Lung microvascular endothelial cell (primary cell): Measurements from ENCODE around the gene MAP3K7CL. TPM values are rescaled to one million over a fixed set of nuclear protein-coding genes. Genes with fewer than 3 reads are reported as not detected.

ENCODE experiments used
- DNase-seq, 2 donors: peaks; one replicate each; pipeline versions ENCODE4 v3.0.0 to v3.0.0-alpha.2; 2010; ENCODE audit warnings: low read depth in 2 of 2
- total RNA-seq: library from RNA; depleted of rRNA; stranded (reverse); fragments of >200 nt; gene quantifications from 2 replicates; pipeline ENCODE4 v1.2.1, GENCODE V29; 2014

MAP3K7CL gene
- total RNA-seq, 1 donor from 2014 or later = 3.0 TPM

DNA sequence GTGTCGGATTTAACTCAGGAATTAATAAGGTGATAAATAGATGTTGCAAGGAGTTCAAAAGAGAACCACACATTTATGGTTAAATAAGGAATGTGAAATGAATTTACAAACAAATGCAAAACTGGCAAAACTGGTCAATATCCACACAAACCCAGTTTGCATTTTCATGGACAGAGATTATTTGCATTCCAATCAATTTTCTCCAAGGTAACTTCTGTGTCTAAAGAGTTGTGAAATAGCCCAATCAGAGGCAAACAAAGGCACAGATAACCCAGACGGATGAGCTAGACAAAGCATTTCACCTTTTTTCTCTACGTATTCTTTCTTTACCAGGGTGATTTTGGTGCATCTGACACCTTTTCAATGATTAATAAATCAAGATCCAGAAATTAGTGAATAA is 63.9 kb downstream of the MAP3K7CL start:
- no peak for DNase-seq

DNA sequence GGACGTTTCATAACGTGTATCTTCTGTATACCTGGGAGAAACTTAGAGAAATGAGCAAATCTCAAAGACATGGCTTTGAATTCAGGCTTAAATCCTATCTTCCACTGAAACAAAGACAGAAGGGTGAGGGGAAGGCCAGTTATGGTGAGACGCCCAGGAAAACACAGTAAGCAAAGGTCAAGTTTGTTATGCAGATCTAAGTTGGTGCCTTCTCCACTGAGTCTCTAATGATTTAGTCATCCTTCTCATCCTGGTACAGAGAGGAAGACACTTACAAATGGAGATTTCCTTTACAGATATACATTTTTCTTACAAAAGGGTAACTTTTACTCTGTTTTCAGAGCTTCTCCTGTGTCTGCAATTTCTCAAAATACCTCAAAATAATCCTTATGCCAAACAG is 64.4 kb downstream of the MAP3K7CL start:
- peak in 1 of 2 donors; percentile 70 for DNase-seq

DNA sequence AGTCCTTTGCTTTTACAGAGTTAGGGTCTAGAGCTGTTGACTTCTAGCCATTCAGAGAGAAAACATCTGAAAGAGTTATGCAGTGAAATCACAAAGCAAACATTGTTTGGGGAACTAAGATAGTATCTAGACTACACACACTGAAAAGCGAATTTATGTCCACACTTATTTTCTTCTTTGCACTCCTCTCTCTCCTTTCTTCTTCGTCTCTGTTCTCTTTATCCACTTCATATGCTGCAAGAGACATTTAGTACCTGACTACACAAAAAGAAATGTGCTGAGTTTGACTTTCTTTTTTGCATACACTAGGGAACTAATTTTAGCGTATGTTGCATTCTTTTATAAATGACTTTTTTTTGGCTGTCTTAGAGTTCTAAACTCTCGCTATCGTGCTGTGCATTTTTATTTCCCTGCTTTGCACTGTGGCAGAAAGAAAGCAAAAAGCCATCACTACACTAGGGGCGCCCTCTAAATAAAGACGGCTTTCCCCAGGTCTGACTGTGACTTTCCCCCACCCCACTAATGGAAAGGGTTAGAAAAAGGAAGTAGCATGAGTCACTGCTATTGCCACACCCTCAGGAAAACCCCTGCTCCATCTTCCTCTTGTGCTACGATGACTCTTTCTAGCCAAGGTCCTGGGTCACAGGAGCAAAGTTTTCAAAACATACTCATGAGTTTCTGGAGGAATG is 65.7 kb downstream of the MAP3K7CL start:
- DNase-seq = peak; percentile 88 to 95

DNA sequence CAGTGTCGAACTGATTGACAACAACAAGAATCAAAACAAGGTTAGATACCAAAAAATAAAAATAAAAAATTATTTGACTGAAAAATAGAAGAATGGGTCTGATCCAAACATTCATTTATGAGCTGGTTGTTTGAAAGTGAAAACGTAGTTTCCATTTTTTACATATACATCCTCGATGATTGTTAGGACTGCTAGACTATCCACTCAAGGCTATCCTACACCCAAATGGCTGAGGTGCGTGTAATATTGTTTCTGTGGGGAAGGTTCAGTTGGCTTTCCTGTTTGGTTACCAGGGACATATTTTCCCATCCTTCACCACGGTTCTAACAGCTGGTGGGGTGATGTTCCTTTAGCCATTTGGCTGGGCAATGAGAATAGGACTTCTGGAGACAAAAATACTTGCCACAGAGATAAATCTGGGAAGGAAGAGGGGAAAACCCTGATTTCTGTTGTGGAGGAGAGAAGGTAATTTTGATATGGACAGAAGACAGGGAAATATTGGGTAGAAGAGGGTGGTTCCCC is 66.3 kb downstream of the MAP3K7CL start:
- peak; percentile 41 to 56 for DNase-seq

DNA sequence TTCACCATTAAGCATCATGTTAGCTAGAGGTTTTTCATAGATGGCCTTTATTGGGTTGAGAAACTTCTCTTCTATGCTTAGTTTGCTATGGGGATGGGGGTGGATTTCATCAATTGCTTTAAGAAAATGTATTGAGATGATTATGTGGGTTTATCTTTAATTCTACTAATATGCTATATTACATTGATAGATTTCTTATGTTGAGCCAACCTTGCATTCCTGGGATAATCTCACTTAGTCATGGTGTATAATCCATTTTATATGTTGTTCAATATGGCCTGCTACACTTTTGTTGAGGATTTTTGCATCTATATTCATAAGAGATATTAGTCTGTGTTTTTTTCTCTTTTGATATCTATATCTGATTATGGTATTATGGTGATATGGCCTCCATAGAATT is 70.7 kb downstream of the MAP3K7CL start:
- DNase-seq = no peak

DNA sequence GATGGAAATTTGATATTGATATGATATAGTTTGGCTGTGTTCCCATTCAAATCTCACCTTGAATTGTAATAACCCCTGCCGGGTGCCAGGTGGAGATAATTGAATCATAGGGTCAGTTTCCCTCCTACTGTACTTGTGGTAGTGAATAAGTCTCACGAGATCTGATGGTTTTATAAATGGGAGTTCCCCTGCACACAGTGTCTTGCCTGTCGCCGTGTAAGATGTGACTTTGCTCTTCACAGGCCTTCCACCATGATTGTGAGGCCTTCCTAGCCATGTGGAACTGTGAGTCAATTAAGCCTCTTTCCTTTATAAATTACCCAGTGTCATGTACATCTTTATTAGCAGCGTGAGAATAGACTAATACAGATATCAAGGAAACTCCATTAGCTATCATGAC is 74.6 kb downstream of the MAP3K7CL start:
- DNase-seq = no peak

DNA sequence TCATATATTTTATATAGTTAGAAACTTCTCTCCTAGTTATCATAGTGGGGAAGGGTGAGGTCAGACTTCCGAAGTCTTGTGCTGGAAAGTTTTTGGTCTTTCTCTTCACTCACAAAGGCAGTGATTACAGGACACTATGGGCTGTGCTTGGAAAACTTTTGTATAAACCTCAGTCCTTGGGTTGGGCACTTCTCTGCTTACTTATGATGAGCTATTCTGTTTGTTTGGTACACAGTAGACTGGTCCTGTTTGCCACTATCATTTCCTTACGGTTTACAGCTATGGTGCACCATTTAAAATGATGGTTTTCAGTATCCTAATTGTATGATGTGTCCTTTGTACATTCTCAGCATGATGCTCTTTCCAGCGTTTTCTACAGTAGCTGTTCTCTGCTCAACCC is 75.5 kb downstream of the MAP3K7CL start:
- no peak for DNase-seq

DNA sequence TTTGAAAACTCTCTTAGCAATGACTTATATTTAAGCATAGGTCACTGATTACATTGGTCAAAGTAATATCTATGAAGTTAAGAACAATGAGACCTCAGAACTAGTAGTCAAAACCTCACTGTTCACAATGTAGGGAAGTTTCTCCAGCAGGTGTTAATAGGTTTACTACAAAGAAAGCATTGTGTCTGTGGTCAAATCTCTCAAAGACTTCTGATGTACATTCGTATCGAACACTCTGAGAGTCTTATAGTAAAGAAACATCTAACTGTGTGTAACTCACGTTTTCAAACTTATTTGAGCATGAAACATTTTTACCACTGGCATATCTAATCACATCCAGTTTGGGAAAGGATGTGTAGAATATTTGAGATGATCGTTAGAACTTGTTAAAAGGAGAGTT is 76.0 kb downstream of the MAP3K7CL start:
- DNase-seq = no peak

DNA sequence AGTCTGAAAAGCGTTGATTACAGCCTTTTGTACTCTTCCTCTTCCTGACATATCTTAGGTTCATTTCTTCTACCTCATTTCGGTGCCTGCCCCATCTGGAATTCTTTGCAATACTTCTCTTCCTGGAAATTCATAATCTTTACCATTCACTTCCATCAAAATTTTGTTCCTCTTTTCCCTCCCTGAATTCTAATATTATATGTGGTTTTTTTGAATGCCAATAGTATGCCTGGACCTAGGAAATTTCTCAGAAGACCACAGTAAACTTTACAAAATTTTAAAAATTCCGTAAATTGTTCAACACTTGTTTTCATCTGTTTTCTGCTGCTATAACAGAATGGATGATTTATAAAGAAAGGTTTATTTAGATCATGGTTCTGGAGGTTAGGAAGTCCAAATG is 76.8 kb downstream of the MAP3K7CL start:
- DNase-seq = no peak

DNA sequence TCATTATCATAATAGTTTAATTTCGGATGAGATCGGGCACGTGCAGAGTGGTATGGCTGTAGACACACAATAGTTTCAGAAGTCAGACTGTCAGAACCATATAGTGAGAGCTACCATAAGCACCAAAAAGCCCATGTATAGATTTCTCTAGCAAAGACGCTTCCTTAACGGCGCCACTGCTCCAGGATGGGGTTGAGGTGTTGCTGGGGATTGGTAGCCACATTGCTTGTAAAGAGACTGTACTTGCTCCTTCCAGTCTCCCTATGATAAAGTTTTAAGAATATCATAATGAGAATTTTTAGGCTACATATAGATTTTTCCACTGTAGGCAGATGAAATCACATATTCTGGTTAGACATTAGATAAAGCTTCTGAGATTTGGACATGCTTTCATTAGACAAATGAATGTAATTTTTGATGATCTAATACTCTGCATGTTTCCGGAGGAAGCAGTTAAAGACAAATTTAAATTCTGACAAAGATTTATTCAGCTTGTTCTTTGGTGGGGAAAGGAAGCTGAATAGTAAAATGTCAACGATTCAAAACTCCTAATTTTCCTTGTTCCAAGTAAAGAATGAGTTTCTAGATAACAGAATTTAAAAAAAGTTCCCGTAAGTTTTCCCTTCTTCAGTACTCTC is 77.7 kb downstream of the MAP3K7CL start:
- DNase-seq = no peak

DNA sequence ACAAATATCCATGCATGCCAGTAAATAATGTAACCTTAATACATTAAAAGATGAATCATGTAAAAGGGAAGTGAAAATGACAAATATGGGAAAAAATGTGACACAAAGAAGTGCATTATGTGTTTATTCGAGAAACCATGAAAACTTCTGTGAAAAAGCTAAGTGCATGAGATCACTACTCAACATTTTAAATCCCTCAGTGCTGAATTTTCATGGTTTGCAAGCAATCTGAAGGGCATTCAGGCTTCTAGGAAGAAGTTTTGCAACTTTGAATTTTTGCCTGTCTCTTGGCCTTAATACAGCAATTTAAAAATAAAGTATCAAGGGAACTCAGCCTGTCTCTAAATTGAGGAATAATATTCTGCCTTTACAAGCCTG is 78.2 kb downstream of the MAP3K7CL start:
- peak; percentile 67 to 87 for DNase-seq

DNA sequence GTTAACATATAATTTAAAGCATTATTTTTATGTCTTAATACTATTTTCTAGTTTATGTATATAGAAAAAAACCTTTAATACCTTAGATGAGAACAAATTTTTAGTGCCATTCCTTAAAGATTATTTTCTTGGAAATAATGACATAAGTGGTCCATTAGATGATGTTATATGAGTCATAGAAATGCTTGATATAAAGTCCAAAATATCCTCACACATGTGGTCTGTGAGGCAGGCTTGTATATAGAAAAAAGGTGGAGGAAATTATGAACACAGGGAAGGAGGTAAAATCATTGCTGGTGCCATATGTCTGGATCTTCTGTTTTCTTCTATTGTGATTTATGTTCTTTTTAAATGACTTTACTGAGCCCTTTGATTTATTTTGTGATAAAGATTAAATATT is 79.3 kb downstream of the MAP3K7CL start:
- peak in 1 of 2 donors; percentile 43 for DNase-seq

DNA sequence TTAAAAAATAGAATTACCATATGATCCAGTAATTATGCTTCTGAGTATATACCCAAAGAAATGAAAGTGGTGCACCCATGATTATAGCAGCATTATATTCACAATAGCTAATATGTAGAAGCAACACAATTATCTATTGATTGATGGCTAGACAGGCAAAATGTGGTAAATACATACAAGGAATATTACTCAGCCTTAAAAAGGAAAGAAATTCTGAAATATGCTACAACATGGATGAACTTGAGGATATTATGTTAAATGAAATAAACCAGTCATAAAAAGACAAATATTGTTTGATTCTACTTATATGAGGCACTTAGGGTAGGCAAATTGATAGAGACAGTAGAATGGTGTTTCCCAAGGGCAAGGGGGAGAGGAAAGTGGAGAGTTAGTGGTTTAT is 80.8 kb downstream of the MAP3K7CL start:
- no peak for DNase-seq

DNA sequence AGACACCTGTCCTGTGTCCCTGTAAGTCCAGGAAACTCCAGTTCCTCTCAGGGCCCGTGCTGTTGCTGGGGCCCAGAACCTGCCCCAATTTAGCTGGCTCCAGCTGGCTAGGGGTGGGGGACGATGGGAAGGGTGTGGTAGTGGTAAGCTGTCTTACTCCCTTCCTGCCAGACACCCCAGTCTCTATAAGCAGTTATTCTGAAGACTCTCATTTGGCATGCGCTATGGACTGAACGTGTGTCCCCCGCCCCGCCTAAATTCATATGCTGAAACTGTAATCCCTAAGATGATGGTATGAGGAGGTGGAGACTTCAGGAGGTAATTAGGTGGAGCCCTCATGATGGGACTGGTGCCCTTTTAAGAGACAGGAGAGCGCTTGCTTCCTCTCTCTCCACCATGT is 82.0 kb downstream of the MAP3K7CL start:
- no peak for DNase-seq

DNA sequence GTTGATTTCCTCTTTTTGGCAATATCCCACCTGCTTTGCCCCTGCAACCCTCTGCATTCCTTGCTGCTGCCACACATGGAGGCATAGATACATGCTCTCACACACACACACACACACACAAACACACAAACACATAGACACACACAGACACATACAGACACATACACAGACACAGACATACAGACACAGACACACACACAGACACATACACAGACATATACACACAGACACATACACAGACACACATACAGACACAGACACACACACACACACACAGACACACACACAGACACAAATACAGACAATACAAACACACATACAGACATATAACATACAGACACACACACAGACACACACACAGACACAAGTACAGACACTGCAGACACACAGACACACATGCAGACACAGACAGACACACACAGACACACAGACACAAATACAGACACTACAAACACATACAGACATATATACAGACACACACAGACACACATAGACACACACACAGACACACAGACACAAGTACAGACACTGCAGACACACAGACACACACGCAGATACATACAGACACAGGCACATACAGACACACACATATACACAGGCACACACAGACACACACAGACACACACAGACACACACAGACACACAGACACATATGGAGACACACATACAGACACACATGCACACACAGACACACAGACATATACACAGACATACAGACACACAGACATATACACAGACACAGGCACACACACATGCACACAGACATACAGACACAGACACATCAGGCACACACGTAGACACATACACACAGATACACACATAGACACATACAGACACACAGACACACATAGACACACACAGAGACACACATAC is 83.3 kb downstream of the MAP3K7CL start:
- DNase-seq = no peak

DNA sequence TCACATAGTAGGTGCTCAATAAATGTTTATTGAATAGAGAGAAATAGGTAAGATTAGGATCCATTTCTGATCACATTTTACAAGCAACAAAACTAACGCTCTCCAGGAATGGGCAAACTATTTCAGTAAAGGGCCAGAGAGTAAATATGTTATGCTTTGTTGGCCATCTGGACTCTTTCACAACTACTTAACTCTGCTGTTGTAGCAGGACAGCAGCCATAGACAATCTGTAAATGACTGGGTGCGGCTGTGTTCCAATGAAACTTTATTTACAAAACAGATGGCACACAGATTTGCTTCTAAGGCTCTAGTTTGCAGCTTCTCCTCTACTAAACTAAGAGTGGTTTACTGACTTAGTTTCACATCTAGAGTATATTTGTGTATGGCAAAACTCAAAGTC is 85.3 kb downstream of the MAP3K7CL start:
- no peak for DNase-seq

DNA sequence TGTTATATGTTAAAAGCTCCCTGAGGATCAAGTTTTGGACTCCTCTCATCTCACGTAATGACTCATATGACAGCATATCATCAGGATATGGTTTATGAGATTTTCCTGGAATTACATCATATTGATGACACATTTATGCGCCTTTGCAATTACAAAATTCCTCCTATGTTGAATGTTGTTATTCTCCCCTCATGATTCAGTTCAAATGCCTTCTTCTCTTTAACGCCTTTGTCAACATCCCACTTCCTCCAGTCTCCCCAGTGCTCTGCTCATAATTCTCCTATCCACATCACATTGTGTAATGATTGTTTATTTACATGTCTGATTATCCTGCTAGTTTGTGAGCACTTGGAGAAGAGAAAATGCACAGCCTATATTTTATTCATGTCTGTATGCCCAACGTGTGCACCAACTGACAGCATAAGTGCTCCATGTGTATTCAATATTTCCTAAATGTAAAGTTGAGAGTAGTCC is 87.4 kb downstream of the MAP3K7CL start:
- peak; percentile 92 to 94 for DNase-seq

DNA sequence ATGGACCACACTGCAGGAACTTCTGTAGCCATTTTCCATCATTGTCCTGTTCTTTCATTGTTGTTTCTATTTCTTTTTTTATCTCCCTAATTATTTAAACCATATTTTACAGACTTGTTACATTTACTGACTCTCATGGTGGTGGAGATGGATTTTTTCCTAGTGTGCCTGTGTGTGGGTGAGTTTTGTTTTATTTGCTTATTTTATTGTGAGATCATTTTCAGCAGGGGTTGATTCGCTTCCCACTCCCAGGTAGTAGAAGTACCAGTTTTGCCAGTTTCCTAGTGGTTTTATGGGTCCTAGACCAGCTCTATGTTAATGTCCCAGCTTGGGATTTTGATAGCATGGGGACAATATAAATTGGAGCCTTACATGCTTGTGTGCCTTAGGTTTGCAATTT is 88.3 kb downstream of the MAP3K7CL start:
- DNase-seq = no peak

DNA sequence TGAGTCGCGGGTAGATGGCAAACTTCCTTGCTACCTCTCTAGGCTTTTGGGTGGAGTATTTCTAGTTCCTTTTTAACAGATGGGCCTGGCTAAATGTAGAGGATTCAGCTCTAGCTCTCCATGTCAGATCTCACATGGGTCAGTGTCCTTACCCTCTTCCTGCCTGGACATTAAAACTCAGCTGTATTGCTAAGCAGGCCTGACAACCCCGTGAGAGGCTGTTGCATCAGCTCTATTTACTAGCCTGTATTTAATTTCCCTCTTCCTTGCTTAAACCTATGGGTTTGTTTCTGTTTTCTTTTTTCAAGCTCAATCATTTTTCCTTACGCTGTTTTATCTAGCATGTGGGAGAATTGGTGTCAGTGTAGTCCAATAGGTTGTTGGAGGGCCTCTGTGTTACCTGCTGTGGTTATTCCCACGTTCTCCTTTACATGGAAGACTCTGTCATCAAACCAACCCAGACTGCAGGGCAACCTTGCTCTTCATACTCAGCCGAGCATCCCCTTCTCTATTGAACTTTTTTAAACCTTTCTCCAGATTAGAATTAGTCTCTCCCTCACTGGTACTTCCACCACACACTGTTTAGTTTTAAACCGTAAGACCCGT is 88.8 kb downstream of the MAP3K7CL start:
- DNase-seq = no peak

DNA sequence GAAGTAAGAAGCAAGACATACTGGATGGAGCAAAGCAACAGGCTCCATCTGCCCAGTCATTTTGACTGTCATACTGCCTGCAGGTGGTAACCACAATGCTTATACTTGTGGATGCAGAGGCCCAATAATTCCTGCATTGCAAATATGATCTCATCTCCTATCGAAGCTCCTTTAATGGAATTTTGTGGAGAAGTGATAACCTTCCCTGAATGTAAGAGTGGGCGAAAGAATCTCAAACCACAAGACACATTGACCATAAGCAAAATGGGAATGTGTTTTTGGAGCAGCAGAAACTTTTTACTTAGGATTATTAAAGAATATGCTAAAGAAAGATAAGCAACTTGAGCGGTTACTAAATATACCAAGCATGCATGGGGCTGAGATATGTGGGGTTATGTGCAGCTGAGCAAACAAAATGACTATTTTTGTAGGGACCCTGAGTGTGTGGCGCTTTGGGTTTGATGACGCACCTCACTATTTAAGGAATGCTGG is 90.9 kb downstream of the MAP3K7CL start:
- DNase-seq = no peak

DNA sequence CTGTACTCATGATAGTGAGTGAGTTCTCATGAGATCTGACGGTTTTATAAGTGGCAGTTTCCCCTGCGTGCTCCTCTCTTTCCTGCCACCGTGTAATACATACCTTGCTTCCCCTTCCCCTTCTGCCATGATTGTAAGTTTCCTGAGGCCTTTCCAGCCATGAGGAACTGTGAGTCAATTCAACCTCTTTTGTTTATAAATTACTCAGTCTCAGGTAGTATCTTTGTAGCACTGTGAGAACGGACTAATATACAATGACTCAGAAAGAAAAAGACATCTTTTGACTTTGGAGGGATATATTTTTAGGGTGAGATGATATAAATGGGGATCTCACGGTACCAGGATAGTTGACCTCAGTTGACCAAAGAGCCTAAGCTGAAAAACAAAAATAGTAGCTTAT is 93.6 kb downstream of the MAP3K7CL start:
- peak in 1 of 2 donors; percentile 40 for DNase-seq
